CD4-positive, alpha-beta T cell treated with Interleukin-12 subunit alpha and Interleukin-12 subunit beta, for 1 hour (primary cell): ENCODE data around the gene PDGFB.
"Not testable (repeated sequence)": the region's sequence is repeated elsewhere in the genome, so short reads cannot be mapped to it uniquely, and the experiment has no call there.

Experiments used
- DNase-seq: peaks from one replicate; pipeline ENCODE4 v3.0.0-alpha.2; 2020

PDGFB gene

DNA sequence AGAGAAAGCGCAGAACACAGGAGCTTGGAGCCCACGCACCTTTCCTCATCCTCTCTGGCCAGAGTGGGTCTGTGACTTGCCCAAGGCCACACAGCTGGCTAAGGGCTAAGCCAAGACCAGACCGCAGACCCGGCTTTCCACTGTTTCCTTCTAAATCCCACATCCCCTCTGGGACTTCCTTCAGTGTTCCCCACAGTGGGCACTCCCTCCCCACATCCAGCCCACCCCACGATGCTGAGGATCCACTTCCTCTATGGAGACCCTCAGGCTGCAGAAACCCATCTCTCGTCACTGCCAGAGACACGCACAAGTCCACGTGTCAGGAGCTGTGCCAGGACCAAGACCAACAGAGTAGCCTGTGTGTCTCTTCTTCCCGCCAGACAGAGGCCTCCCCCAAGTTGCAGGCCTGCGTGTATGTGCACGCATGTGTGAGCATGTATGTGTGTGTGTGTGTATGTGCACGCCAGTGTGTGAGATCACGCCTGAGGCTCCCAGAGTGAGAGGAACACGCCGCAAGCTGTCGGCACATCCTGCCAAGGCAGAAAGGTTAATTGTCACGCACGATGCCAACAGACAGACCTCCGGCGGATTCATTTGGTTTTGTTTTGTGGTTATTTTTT is 21.6 kb downstream of the PDGFB start:
- no peak for DNase-seq

DNA sequence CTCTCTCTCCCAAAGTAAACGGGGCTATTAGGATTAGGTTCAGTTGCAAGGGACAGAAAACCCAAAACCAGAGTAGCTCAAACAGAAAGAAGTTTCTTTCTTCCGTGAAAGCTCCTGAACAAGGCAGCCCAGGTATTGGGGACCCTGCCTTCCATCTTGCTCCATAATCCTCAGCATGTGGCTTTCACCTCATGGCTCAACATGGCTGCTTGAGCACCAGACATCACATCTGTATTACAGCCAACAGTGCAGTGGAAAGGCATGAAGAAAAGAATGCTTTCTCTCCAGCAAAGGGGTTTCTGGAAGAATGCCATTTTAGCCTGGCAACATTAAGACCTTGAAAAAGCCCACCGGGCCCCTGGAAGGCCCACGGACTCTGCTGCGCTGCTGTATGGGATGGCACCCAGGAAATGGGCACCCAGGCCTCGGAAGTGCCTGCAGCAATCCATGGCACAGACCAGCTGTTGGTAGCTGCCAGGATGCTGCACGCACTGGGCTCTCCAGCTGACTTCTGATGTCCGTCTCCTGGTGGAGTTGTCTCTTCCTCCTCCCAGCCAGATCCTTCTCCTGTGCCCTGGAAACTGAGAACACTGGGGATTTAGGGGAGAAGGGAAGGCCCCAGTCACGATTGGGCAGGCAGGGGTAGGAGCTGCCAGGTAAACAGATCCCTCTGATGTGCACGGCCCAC is 22.6 kb downstream of the PDGFB start:
- DNase-seq, result no peak

DNA sequence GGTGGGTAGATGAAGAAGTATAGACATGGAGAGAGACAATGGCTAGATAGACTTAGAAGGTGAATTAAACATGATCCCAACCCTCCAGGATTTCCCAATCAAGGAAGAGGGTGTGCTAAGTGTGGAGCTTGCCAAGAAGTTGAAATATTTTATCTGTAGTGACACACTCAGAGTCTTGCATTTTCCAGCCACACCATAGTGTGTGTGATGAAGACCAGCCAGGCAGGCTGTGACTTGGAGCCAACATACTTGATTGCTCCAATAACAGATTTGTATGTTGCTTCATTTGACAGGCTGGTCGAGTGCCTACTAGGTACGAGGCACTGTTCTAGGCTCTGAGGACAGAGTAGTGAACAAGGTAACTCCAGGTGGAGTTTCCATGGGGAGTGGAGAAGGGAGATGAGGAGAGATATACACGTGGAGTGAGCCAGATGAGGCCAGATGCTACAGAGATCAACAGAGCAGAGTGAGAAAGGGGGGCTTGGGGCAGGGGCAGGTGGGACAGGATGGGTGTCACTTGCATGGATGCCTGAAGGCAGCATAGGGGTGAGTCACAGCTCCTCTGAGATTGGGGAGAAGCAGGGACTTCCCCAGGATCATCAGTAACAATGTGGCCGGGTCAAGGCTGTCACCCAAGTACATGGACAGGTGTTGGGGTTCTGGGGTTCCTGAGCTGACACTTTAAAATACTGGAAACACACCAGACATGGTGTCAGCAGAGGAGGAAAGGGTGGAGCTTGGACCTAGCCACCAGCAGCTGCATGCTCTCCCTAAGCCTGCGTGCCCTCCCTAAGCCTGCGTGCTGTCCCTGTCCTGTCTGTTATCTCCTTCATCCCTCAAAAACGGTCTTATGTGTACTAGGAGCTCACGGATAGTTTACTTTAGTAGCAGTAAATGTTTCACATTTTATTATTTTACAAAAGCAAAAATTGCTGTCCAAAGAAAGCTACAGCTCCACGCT is 23.6 kb downstream of the PDGFB start:
- DNase-seq, result no peak

DNA sequence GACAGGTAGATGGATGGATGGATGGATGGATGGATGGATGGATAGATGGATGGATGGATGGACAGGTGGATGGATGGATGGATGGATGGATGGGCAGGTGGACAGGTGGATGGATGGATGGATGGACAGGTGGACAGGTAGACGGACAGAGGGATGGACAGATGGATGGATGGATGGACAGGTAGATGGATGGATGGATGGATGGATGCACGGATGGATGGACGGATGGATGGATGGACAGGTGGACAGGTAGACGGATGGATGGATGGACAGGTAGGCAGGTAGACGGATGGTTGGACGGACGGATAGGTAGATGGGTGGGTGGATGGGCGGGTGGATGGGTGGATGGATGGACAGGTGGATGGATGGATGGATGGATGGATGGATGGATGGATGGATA is 24.3 kb downstream of the PDGFB start:
- no peak for DNase-seq

DNA sequence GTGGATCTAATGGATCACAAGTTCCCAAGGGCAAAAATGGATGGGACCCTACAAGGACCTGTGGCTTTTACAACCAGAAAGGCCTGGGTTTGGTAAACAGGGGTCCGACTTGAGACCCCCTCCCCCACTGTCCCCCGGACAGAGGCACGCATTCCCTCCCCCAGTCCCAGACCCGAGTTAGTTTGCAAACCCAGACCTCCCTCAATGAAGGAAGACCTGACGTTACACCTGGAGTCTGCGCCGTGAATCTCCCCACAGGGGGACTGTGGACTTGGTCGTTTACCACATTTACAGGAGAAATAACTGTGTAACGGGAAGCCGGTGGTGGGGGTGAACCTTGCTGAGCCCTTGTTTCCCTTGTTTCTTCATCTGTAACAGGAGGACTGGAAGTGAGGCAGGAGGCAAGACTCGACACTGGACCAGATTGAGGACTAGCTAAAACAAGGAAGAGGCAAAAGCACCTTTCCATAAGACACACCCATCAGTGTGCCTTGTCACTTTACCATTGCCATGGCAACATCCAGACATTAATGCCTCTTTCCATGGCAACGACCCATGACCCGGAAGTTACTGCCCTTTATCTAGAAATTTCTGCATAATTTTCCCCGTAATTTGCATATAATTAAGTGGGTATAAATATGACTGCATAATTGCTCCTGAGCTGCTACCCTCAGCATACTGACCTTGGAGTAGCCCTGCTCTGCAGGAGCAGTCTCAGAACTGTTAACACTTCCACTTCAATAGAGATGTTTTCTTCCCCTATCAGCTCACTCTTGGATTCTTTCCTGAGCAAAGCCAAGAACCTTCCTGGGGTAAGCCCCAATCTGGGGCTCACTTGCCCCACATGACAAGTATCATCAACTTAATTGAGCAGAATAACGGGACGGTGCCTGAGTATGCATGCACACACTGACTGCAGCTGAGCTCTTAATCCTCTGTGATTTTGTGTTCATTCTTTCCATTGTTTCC is 25.4 kb downstream of the PDGFB start:
- no peak for DNase-seq

DNA sequence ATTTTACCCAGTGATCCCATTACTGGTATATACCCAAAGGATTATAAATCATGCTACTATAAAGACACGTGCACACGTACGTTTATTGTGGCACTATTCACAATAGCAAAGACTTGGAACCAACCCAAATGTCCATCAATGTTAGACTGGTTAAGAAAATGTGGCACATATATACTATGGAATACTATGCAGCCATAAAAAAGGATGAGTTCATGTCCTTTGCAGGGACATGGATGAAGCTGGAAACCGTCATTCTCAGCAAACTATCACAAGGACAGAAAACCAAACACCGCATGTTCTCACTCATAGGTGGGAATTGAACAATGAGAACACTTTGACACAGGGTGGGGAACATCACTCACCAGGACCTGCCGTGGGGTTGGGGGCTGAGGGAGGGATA is 26.4 kb downstream of the PDGFB start:
- DNase-seq, result not testable (repeated sequence)

DNA sequence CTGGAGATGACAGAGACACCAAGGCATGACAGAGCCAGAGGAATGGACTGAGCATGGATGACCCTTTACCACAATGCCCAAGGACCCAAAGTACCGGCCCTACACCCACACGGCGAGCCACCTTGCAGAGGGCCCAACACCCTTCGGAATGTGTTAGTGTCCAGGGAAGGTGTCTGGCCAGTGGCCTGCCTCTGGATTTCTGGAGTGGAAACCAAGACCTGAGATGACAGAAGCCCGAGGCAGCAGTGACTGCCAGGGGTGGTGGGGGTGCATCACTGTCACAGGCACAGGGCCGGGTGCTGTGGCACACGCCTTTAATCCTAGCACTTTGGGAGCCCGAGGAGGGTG is 28.7 kb downstream of the PDGFB start:
- no peak for DNase-seq

DNA sequence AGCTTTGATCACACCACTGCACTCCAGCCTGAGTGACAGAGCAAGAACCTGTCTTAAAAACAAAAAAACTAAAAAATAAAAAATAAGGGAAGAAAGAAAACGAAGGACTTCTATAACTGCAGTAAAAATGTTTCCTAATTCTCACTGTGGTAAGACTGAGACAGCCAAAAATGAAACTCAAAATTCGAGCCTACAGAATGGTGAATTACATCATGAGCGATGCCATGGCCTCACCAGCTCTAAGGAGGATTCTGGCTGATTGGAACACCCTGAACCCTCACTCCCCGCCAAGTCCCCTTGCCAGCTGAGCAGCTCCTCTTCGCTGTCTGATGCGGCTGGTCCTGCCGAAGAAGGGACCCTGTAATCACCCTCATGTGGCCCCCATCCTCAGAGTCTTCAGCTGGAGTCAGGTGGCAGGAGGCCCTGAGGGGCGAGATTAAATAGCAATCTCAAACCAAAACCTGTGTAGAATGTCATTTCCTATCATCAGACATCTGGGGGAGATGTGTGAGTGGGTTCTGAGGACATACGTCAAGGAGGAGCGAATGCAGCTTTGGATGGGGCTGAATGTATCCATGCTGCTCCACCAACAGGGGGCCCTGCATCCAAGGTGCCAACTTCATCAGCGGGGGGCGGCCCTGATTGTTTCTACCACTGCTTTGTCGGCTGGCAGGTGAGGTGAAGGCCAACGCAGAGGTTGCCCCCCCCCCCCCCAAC is 29.2 kb downstream of the PDGFB start:
- DNase-seq, result peak; percentile 45

DNA sequence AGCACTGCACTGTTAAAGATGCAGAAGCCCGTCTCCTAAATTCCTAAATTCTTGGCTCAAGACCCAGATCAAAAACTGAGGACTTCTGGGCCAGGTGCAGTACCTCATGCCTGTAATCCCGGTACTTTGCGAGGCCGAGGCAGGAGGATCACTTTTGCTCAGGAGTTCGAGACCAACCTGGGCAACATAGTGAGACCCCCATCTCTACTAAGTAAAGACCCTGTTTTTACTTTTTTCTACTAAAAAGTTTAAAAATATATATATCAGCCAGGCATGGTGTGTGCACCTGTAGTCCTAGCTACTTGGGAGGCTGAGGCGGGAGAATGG is 29.7 kb downstream of the PDGFB start:
- no peak for DNase-seq

DNA sequence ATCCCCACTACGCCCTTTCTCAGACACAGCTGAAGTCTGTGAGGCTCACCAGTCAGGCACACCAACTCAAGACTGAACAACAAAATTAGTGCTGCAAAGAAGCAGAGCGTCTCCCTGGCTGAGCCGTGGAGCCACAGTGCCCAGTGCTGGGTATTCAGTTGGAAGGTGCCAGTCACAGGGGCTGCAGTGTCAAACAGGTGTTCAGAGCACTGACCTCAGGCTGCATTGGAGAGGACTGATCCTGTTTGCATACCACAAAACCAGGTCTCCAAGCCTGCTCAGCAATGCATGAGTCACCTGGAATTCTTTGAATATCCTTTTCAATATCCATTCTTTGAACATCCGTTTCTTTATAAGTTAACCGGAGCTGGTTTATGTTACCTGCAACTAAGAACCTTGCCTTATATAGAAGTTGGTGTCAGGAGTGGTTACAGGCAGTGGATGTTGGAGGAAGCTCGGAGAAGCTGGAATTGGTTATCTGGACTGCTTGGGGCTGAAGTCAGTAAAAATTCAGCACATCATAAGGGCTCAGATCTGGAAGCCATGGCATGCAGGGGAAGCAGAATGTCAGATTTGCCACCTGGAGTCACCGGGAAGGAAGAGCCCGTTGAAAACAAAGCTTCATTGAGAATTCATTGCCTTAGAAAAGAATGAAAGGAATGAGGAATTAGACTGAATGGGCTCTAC is 30.3 kb downstream of the PDGFB start:
- no peak for DNase-seq

DNA sequence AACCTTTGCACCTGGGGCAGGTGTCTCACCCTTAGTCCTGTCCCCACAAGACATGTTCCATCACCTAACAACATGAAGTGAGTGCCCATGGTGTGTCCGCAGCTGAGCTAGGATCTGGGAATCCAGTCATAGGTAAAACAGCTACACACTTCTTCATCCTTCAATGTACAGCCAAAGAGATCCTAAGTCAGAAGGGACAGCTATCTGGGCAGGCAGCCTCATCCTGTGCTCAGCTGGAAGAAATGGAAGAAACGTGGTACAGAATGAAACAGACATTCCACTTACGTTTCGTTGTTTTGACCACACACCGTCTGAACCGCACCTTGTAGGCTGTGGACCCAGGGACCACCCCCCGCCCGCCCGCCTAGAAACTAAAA is 30.8 kb downstream of the PDGFB start:
- no peak for DNase-seq

DNA sequence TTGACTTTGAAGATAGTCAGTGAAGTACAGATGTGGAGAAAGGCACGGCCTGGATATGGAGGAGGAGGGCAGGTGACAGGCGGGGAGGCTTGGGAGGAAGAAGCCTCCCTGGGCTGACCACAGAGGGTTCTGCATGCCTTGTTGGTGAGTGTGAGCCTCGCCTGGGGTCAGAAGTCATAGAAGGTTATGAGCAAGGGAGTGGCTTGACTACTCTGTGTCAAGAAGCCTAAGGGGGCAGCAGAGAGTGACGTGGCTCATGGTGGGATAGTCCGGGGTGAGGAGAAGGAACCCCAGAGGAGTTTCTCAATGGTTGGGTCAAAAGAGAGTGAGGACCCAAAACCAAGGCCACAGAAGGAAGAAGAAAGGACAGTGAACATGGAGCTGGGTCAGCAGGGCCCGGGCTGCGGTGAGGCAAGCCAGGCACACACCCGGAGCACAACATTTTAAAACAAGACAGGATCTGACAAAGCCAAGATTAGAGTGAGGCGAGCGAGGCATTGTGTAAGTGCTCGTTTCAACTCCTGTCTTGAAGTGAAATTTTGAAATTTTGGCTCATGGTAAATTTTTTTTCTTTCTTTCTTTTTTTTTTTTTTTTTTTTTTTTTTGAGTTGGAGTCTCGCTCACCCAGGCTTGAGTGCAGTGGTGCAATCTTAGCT is 31.9 kb downstream of the PDGFB start:
- DNase-seq, result no peak

DNA sequence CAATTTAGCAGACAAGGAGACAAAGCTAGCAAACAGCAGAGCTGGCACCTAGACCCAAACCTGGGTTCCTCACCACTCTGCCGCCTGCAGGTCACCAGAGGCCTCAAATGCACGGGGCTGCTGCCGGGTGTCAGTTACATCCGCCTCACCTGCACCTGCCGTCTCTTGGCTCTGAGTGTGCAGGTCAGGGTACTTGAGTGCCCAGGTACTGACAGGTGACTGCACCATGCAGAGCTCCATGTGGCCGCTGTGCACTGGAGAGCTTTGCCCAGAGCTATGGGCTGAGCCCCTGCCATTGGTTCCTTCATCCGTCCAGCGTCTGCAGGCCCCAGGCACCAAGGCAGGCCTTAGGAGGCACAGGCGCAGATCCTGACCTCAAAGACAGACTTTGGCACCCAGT is 35.0 kb downstream of the PDGFB start:
- no peak for DNase-seq

DNA sequence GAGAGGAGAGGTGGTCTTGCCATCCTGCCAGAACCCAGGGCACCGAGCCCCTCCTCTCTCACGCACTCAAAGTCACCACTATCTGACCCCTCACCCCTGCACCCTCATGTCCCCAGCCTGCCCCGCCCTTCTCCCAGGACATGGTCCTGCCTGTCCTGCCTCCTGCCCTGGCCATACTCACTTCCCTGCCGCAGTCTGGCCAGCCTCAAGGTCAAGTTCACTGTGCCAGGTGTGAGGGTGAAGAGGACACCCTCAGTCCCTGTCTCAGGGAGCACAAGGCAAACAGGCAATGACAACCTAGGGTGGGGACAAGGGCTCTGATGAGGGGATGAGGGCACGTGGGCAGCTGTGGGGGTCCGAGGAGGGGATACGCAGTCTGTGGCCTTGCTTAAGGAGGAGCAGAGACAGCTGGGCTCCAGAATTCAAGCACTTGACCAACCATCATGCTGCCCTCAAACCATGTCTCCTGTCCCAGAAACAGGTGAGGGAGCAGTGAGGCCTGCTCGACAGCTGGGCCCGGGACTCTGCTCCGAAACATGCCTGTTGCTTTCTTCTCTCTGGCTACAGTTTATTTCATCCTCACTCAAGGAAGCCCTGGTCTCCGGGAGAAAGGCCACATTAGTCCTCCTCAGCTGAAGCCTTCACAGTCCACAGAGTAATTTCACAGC is 36.6 kb downstream of the PDGFB start:
- no peak for DNase-seq

DNA sequence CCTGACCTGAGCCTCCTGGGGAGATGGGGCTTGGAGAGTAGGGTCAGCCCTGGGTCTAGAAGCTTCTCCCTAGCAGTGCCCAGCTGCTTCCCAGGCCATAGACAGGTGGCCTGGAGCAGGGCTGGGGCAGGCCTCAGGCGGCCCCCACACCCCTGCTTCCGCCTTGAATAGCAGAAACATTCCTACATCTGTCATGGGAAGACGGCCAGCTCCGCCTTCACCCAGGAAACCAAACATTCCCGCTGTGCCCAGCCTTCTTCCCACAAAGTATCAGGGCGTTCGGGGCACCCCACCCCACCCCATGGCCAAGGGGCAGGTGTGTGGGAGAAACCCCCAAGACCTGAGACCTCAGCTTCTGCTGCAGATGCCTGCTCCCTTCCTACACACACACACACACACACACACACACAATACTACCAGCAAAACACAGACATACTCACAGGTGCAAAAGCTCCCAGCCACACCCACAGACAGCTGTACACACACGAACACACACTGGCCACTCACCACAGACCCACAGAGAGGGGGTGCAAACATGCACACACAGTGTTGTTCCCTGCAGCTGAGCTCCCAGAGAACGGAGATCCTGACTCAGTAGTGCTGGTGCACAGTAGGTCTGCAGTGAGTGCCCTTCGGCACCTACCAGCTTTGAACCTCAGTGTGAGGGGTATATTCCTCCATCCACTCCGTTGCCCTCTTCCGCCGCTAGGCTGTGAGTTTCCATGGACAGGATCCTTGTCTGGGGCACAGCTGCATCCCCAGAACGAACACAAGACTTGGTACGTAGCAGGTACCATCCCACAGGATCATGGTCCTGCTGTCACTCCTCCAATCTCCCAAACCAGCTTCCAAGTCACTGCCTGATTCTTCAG is 37.4 kb downstream of the PDGFB start:
- DNase-seq, result no peak

DNA sequence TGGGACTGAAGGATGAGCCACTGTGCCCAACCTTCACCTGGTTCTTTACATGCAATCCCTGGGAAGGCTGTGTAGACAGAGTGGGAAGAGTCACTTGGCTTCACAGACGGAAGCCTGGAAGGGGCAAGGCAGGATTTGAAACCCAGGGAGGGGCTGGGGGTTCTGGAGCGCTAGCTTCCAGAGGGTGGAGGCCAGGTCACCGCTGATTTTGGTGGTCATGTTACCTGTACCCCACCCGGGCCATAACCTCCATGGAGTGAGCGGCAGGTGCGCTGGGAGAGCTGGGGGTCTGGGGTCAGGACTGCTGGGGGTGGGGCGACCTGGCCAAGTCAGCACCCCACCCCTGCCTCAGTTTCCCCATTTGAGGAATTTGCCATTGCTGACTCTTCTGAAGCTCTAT is 38.3 kb downstream of the PDGFB start:
- no peak for DNase-seq

DNA sequence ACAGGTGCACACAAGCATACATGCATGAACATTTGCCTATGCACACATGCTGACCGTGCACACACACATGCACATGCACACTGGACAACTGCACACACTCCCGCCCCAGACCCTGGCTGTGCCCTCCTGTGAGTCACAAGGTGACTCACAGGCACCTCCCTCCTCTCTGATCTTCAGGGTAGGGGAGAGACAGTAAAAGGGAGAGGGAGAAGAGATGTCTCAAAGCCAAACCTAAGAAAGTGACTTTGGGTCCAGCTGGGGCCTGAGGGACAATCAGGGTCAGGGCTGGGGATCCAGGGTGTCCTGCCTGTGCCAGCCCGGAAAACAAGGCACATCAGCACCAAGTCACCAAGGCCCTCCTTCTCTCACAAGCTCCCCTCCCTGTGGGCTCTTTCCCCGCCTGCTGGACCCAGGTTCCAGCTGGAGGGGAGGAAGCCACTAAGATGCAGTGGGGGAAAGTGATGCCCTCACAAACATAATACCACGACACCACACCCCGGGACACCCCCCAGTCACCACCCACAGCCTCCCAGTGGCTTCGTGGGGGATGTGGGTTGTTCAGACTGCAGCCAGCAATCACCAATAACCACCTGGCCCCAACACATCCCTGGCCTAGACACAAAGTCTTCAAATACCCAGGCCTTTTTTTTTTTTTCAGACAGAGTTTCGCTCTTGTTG is 39.3 kb downstream of the PDGFB start:
- DNase-seq, result peak; percentile 58

DNA sequence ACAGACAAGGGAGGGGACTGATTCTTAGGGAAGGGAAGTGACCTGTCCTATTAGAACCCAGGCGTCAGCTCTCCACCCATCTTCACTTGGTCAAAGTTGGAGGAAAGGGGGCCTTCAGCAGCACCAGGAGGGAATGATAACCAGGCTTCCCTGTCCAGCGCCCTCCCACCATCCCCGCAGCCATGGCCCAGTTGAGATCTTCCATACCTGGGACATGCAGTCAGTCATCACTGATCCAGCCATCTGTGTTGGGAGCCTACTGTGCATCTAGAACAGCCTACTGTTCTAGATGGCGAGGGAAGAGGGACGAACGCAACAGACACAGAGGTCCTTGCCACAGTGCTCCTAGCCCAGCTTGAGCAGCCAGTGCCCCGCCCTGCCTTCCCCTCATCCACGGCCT is 40.6 kb downstream of the PDGFB start:
- DNase-seq, result no peak

DNA sequence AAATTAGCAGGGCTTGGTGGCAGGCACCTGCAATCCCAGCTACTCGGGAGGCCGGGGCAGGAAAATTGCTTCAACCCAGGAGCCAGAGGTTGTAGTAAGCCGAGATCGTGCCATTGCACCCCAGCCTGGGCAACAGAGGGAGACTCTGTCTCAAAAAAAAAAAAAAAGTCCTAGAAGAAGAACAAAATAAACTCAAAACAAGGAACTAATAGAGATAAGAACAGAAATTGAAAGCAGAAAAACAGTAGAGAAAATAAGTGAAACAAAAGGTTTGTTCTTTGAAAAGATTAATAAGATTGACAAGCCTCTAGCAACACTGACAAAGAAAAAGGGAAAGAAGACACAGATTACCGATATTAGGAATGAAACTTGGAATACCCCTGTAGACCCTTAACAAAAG is 47.2 kb downstream of the PDGFB start:
- no peak for DNase-seq
